GM19238 (cell line): ENCODE measurements around the gene IGSF3.
"Not testable (repeated sequence)": the region's sequence is repeated elsewhere in the genome, so short reads cannot be mapped to it uniquely, and the experiment has no call there.

Experiments
- DNase-seq: peaks from one replicate; pipeline ENCODE4 v3.0.0; 2011; ENCODE audit warnings: low spot score; ENCODE audit not compliant: insufficient read length

Gene IGSF3

DNA sequence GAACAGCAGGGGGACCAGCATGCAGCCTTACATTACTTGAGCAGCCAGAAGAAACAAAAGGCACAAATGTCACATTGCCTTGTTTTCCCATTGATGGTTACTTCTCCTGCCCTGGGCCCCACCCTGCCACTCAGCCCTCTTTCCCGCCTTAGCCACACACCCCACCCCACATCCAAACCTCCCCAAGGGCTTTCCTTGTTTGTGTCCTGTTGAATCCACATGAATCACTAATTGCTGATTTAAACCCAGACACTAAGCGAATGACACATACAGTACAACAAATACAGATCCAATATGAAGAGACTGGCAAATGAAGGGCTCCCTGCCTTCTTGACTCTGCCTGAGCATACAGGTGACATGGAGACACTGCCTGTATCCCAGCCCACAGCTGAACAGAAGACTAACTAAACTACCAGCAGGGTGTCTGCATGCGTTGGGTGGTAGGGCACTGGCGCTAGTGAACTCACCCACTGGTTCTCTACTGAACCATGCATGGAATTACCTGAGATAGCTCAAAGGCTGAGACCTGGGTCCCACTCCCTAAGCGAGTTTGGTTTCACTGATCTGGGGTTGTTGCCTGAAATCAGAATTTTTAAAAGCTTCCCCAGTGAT is 3.1 kb downstream of the IGSF3 start:
- no peak for DNase-seq

DNA sequence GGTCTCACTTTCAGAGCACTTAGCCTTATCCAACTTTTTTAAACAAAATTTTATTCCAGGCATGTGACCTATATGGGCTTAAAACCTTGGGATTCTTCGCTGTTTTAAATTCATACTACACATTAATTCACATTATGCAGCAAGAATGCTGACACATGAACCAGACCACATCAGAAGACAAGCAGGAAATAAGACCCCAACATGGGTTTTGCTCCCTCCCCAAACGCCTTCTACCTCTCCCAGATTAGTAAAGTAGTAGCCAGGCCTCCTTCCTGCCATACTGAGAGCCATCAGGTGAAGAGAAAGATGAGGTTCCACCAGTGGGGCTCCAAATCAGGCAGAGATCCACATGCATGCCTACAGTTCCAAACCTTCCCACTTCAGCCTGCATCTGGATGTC is 3.7 kb downstream of the IGSF3 start:
- no peak for DNase-seq

DNA sequence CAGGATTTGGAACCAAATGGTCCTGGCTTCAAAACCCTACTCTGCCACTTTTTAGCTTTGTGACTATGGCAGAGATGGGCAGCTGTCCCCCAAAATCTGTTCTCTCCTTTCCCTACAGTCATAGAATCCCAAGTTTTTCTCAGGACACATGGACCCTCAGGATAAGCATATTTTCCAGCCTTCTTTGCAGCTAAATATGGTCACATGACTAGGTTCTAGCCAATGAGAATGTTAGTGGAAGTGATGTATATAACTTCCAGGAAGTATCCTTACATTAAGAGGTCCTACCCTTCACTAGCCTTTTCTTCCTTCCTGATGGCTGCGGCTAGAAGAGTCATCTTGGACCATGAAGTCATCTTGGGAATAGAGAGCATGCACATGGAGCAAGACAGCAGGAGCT is 5.9 kb downstream of the IGSF3 start:
- DNase-seq: no peak

DNA sequence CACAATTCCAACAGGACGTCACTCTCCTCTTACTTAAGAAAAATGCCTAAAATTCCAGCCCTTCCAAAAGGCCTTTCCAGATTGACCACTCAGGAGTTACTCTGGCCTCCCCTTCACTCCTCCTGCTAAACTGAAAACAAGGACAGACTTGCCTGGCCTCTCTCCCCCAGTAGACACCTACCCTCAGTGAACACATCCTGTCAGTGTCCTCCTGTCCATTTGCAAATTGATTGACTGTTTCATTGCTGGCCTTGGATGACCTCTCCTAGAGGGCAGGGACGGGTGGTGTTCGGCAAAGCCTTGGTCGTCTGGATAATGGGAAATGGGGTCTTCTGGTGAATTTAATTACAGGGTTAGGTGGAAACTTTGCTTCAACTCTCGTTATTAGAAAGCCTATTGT is 8.9 kb downstream of the IGSF3 start:
- DNase-seq: not testable (repeated sequence)

DNA sequence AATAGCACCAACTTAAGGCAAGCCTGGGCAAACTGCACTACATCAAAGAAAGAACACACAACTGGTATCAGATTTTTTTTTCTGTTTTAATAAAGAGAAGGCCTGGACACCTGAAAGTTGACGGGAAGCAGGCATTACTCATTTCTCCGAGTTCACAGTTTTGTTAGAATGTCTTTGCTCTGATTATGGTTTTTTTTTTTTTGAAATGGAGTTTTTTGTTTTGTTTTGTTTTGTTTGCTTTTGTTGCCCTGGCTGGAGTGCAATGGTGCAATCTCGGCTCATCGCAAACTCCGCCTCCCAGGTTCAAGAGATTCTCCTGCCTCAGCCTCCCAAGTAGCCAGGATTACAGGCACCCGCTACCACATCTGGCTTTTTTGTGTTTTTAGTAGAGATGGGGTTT is 9.7 kb downstream of the IGSF3 start:
- not testable (repeated sequence) for DNase-seq

DNA sequence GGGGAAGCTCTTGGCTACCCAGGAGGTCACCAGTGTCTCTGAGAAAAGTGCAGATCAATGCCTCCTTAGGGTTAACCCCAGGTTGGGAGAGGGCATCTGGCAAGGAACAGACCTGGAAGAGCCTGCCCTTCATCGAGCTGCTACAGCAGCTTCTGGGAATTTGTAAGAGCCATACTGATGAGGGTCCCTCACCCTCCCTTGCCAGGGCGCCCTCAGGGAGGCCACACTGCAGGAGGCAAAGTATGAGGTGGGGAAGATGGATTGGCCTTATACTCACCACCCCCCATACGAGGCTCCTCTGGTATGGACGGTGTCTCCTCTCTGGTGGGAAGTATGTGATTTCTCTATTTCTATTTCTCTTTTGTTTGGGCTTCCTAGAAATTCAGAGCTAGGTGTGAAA is 13.2 kb downstream of the IGSF3 start:
- no peak for DNase-seq

DNA sequence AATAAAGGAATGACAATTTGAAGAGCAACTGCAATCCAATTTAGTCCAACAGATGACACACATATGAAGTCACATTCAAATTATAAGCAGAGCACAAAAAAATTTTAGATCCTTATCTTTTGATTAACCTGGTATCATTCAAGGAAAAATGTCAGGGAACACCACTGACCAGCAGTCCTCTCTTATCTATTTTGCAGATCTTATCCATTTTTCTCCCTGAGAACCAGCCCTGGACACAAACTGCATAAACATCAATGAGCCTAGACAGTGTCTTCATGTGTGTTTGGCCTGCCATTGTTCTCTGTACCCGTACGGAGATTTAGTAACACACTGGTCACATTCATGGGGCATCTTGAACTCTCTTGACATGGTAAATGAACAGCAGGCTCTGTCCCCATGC is 14.9 kb downstream of the IGSF3 start:
- DNase-seq: not testable (repeated sequence)

DNA sequence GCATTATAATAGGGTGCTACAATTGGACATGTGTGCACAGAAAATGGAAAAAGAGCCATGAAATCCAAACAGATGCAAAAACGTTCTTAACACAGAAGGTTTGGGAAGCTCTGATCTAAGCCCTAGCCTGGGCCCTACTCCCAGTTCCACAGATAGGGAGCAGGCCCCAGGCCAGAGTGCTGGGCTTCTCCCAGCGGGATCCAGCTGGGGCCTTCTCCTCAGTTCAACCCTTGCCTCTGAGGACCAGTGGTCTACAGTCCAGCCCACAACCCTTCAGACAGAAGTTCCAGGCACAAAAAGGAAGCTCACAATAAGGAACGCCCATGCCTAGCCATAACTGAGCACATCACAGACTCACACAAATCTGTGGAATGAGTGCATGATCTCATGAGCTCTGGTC is 16.8 kb downstream of the IGSF3 start:
- DNase-seq: not testable (repeated sequence)

DNA sequence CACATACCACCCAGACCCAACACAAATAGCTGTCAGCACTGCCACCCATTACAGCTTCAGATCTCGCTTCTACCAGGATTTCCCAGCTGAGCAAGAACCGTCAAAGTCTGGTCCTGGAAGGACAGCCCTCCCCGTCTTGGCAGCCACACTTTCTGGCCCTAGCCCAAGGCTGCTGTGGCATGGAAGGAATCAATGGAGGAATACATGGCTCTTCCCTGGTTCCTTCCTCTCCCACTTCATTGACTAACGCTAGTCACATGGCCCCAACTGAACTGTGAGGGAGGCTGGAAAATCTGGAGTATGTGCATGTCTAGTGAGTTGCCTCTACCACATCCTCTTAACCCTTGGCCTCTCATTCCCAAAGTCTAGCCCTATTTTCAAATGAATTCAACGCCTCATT is 18.5 kb downstream of the IGSF3 start:
- DNase-seq: not testable (repeated sequence)

DNA sequence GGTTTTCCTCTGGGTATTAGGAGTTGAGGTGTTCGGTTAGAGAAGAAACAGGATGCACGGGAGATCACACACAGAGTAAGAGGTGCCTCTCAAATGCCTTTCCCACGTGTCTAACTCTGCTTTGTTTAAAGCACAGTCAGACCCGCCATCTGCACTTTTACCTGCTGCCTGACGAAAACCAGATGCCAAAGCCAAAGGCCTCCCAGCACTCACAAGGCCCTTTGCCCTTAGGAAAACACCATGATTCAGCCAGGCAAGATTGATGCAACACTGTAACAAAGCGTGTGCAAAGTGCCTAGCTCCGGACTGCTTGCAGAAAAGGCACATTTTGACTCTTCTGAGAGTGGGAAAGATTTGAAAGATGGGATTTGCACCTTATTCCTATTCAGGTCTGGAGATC is 19.2 kb downstream of the IGSF3 start:
- DNase-seq: not testable (repeated sequence)

DNA sequence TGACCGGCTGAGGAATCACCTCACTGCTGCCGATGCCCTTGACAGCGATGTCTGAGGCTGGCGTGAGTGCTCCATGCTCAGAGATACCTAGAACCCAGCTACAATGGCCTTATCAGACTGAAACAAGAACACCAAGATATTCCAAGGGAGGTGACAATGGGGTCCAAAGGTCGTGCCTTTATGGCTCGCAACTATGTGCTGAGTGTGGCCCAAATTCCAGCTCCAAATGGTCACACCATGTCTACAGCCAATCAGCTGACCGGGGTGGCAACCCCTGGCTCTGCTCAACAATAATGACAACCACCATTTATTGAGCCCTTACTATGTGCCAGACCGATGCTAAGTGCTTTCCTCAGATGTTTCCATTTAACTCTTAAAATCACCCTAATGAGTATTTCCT is 20.3 kb downstream of the IGSF3 start:
- not testable (repeated sequence) for DNase-seq

DNA sequence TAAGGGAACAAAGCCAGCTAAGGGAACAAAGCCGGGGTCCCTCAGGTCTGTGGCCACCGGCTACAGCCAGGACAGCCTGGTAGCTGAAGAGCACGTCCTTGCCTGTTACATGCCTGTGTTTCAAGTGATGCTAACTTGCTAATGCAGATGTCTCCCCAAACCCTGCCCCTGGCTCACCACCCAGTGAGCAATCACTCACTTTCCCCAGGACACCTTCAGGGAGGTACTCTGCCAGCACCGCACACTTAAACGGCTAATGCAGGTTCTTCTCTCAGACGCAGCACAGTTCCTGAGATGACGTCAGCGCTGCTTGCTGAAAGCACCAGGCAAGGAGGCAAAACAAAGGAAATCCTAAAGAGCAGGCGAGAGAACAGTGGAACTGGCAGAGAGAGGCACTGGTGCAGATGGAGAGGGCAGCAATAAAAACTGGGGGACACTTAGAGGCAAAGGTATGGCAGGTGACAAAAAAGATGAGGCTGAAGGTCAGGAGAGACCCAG is 20.8 kb downstream of the IGSF3 start:
- DNase-seq: not testable (repeated sequence)

DNA sequence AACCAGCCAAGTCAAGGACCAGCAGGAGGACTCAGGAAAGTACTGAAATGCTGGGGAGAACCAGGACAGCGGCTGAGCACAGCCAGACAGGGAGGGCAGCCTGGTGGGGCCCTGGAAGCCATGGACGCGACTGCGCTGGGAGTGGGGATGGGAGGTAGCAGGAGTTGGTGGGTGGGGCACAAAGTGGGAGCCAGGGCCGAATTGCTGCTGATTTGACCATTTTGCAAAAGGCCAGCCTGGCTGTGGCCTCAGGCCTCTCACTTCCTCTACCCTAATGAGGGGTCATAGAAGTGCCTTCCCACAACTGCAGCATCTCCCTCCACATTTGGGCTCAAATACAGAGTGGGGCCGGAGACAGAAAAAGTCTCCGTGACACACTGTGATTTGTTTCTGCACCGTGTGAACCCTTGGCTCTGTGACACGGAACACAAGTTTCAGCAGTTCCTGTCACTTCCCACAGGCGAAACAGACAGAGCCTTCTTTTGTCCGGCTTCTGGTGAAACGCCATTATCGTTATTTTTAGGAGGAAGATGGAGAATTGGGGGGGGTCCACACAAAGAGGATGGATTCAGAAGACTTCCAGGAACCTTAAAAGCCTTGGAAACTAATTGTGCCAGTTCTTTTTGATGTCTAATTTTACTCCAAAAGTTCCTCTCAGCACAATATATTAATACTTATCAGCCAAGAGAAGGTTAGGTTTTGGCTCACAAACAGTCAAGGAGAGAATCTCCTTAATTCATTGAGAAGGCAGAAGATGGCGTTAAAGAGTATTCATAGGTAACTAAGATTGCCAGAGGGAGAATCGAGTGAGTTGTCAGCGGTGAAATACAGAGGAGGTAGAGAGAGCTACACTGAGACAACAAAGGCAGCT is 21.5 kb downstream of the IGSF3 start:
- DNase-seq: not testable (repeated sequence)

DNA sequence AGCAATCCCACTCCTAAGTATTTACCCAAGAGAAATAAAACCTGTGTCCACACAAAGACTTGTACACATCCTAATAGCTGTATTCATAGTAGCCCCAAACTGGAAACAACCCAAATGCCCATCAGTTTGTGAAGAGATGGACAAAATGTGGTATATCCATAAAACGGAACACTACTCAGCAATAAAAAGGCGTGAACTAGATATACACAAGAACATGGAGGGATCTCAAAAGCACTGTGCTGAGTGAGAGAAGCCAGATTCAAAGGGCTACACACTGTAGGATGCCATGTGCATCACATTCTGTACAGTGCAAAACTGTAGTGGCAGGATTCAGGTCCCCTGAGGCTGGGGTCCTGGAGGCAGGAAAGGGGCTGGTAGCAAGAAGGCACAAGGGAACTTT is 22.5 kb downstream of the IGSF3 start:
- not testable (repeated sequence) for DNase-seq

DNA sequence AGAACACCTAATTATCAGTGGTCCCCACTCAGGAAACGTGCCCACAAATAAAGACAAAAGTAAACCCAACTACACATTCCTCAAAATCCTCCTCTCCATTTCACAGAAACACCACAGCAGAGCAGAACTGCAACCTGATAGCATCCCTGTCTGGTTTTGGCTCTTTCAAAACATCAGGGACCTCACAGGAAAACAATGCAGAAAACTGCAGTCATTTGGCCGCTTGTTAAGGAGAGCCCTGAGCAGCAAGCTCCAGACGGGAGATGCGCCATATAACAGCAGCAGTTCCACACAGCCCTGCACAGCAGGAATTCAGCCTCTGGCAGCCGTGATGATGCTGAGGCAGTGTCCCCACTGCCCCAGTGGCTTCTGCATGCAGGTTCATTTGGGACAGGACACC is 23.4 kb downstream of the IGSF3 start:
- DNase-seq: not testable (repeated sequence)

DNA sequence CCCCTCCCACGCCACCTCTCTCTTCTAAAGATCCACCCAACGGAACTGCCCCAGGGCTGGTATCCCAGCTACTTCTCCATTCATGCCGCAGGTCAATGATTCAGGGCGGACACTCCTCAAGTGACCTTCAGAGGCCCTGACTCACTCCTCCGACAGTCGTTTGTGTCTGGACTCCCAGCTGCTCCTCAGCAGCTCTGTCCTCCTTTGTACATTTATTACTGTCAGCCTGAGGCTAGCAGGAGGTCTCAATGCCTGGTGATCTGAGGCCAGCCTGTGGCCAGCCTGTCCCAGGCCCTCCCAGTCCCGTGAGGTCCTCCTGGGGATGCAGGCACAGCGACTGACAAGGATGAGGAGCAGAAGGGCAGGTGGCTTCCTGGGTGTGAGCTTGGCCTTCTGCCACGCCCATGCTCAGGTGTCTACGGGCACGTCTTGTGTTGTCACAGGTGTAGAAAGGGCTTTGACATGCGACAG is 24.2 kb downstream of the IGSF3 start:
- DNase-seq: not testable (repeated sequence)

DNA sequence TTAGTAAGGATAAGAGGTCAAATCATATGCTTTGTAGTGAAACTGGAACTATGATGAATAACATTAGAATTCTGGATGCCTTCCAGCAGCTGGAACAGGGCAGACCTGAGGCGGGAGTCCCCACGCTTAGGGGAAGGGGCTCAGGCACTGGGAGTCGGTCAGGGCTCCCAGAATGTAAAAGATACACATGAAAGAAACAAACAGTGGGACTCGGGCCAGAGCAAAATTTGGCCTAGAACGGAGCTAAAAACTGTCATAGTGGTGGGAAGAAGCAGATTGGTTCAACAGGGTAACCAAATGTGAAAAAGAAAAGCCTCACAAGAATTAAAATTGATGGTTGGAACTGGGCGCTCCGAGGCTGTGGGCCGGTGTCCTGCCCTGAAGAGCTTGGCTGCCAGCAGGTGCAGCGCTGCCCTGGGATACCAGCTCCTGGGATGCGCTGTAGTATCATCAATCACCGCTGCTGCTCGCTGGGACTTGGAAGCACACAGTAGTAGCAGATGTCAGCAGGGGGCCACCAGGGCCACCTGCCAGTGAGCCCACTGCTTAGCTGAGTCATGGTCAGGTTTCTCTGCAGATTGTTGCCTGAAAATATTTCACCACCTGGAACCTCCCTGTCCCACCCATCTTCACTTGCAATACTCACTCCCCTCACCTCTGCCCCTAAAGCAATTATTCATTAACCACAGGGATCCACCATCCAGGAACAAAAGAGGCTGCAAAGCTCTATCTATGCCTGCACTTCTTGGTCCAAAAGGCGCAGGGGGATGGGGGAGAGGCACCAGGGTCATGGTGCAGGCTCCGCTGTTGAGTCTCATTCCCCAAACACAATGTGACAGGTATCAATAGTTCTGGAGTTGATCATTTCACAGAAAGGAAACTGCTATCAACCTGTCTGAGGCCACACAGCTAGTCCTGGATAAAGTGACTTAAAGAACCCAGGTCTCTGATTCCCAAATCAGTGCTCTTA is 24.9 kb downstream of the IGSF3 start:
- DNase-seq: not testable (repeated sequence)

DNA sequence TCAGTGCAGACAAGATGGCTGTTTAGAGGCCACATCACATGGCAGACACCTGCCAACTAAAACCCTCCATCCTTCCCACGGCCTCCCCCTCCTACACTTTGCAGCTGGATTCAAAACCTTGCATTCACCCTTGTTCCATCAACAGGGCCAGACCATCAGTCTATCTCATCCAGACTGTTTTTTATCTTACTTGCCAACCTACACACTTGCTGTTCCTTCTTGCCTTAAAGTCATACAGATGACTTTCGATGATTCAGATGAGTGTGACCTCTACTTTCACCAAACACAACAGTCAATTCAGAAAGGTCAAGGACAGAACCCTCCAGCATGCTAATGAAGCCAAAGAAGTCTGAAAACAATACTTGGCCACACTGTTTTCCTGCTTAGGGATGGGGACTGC is 29.9 kb downstream of the IGSF3 start:
- DNase-seq: not testable (repeated sequence)

DNA sequence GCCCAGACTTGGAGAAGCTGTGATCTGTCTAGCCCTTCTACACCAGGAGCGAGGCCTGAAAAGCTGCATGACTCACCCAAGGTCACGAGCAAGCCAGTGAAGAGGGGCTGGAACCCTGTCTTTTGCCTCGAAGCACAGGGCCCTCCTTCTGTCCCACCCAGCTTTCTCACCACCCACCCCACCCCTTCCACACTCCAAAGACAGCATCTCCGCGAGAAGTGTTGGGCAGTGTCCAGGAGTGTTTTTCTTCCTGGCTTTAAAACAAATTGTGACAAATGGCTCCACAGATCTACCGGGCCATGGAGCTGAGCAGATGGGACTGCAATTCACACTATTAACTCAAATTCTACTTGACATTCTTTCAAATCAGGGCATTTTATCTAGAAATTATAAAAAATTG is 30.9 kb downstream of the IGSF3 start:
- not testable (repeated sequence) for DNase-seq

DNA sequence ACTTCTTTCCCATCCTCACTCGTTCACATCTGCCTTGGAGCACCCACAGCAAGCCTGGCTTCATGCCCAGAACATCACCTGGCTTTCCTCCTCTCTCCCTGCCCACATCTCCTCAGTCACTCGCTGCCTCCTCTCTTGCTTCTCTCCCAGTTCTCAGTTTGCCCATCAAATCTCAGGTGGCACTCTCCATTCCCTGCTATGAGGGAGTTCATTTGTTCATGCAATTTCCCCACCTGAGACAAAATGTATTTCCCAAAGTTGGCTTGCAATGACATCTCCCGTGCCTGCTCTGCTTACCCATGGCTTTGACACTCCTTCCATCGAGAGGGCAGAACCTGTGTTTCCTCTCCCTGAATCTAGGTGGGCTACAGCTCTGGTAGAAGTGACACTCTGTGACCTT is 33.1 kb downstream of the IGSF3 start:
- DNase-seq: not testable (repeated sequence)
